Vagina (tissue), 2 donors: ENCODE measurements around the gene GPR153.

Experiments used
- CTCF ChIP-seq, 3 experiments: fragments of 450-650 bp in 2 of 3; fragments of 200-600 bp in 1 of 3; sonication (generic) in 1 of 3; IDR thresholded peaks; one replicate each; pipeline ENCODE4 v1.5.1; 2017 to 2019; ENCODE audit warnings: antibody characterized with exemption in 3 of 3, mild to moderate bottlenecking in 2 of 3, moderate library complexity in 2 of 3
- POLR2A ChIP-seq, 2 donors: fragments of 450-650 bp; IDR thresholded peaks; one replicate each; pipeline ENCODE4 v1.6.1; 2017; ENCODE audit warnings: antibody characterized with exemption in 2 of 2, mild to moderate bottlenecking in 2 of 2, moderate library complexity in 2 of 2

GRCh38 chr1:6292102-6292501 is 31.2 kb upstream of the GPR153 start:
- TF ChIP-seq CTCF (IDR thresholded peaks at IDR 0.05) = no peak
- TF ChIP-seq POLR2A (IDR thresholded peaks at IDR 0.05) = no peak
